D721Med (cell line): ENCODE data around the gene NKIRAS1.
"Not testable (repeated sequence)": the region's sequence is repeated elsewhere in the genome, so short reads cannot be mapped to it uniquely, and the experiment has no call there.

Experiments used
- DNase-seq: peaks from one replicate; pipeline ENCODE4 v3.0.0; 2011; ENCODE audit warnings: low spot score; ENCODE audit not compliant: insufficient read length
- FAIRE-seq: peaks from 2 replicates; lab custom pipeline; 2011; peaks lifted over from hg19 to GRCh38; lab: Jason Lieb, UNC
- TF ChIP-seq, protein P1 (sequence below): IDR thresholded peaks from 2 replicates; pipeline ENCODE4 v1.5.1; 2012; ENCODE audit warnings: mild to moderate bottlenecking, control low read depth; ENCODE audit not compliant: insufficient read depth; ENCODE audit errors: missing control alignments

NKIRAS1 gene

DNA sequence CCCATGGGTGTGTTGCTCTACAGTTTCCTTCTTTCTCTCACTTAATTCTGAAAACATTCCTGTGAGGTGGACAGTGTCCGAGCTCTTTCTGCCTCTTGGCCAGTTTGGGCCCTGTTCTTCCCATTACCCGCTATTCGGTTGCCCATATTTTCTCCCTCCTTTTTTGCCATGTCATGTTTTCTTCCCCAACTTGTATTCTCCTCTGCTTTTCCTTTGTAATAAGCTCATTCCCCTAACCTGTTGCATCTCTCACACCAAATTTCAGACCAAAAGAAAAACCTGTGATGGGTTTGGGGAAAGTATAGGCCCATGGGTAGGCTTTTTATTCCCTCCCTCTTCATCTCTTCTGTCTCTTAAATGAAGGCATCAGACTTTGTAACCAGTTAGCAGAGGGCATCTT lies 30.5 kb downstream of the NKIRAS1 start:
- DNase-seq (no peak), FAIRE-seq (no peak)
- TF ChIP-seq, protein P1, sequence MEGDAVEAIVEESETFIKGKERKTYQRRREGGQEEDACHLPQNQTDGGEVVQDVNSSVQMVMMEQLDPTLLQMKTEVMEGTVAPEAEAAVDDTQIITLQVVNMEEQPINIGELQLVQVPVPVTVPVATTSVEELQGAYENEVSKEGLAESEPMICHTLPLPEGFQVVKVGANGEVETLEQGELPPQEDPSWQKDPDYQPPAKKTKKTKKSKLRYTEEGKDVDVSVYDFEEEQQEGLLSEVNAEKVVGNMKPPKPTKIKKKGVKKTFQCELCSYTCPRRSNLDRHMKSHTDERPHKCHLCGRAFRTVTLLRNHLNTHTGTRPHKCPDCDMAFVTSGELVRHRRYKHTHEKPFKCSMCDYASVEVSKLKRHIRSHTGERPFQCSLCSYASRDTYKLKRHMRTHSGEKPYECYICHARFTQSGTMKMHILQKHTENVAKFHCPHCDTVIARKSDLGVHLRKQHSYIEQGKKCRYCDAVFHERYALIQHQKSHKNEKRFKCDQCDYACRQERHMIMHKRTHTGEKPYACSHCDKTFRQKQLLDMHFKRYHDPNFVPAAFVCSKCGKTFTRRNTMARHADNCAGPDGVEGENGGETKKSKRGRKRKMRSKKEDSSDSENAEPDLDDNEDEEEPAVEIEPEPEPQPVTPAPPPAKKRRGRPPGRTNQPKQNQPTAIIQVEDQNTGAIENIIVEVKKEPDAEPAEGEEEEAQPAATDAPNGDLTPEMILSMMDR = no peak

DNA sequence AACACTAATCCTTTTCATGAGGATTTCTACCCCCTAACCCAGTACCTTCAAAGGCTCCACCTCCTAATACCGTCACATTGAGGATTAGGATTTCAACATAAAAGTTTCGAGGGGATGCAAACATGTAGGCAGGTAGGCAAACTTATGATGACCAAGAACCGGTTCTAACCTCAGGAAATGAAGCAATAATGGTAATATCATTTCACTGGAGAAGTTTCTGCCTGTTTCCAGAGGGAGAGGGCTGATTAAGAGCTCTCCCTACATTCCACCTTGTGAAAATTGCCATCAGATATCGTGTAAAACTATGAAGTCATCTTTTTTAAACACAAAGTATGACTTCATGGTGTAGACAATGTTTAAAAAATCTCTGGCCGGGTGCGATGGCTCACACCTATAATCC lies 31.6 kb downstream of the NKIRAS1 start:
- FAIRE-seq (no peak), DNase-seq (no peak)
- TF ChIP-seq, protein P1 = no peak

DNA sequence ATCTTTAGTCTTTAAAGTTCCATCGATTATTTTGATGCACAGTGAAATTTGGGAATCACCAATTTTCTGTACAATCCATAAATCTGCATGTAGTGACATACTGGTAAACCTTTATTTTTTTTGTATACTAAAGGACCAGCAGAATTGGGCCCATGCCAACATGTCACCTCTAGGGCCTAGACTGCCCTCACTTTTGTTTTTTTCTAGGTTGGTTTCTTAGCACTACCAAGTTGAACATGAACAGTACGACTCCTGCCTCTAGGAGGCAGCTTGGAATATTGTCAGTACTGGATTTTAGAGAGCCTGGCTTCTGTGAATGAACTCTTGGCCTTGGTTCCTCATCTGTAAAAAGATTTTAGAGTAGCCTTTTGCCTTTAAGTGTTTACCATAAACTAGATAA lies 32.3 kb downstream of the NKIRAS1 start:
- FAIRE-seq = no peak
- DNase-seq = no peak
- TF ChIP-seq, protein P1 = no peak

DNA sequence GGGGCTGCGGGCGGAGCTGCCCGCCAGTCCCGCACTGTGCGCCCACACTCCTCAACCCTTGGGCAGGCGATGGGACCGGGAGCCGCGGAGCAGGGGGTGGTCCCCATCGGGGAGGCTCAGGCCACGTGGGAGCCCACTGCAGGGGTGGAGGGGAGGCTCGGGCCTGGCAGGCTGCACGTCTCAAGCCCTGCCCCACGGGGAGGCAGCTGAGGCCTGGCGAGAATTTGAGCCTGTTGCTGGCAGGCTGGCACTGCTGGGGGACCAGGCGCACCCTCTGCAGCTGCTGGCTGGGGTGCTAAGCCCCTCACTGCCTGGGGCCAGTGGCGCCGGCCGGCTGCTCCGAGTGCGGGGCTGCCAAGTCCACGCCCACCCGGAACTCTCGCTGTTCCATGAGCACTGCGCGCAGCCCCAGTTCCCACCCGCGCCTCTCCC lies 34.3 kb downstream of the NKIRAS1 start:
- no peak for FAIRE-seq
- TF ChIP-seq, protein P1 = no peak
- no peak for DNase-seq

DNA sequence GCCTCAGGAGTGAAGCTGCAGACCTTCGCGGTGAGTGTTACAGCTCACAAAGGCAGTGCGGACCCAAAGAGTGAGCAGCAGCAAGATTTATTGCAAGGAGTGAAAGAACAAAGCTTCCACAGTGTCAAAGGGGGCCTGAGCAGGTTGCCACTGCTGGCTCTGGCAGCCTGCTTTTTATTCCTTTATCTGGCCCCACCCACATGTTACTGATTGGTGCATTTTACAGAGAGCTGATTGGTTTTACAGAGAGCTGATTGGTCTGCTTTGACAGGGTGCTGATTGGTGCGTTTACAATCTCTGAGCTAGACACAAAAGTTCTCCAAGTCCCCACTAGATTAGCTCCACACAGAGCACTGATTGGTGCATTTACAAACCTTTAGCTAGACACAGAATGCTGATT lies 34.8 kb downstream of the NKIRAS1 start:
- FAIRE-seq, DNase-seq: not testable (repeated sequence)

DNA sequence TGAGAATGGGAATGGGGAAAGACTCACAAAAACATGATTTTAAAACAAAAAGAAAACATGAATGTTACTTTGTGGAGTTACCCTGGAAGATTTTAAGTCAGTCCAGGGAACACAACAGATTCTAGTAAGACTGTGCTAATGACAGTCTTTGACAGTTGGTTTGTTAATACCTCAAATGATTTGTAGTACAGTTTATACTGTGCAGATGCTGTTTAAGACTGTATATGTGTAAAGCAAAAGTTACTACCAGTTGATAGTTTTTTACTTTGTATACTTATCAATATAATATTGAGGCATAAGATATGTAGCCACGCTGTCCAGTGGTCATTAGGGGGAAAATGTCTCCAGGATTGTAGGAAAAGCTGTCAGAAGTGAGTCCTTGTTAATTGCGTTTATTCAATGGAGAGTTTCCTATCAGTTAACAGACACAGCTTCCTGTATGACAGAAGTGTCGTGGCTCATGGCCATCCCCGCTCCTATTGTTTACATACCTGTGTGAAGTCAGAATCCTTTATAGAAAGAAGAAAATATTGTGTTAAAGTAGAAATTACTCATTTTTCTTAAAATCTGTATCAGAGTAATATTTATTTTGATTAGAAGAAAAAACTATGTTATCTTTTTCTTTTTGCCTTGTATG lies 36.0 kb downstream of the NKIRAS1 start:
- TF ChIP-seq, protein P1 = no peak
- no peak for DNase-seq
- FAIRE-seq = no peak

DNA sequence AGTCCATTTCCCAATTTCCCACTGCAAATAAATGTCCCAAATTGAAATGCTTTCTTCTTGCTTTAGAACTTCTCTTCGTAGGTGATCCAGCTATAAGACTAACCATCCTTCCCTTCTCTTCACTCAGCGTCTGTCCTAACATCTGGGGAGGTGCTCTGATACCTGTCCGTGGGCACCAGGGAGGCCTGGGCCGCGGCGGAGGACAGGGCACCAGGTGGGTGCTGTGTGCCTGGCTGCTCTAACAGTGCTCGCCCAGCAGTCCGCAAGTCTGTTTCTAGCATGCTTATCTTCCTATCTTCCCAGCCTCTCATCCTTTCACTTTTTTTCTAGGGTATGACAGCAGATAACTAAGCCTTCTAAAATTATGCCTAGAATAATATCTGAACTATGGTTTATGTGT lies 37.3 kb downstream of the NKIRAS1 start:
- FAIRE-seq (no peak), DNase-seq (no peak)
- TF ChIP-seq, protein P1 = no peak
